ENCODE measurements around the gene NANS.

DNA sequence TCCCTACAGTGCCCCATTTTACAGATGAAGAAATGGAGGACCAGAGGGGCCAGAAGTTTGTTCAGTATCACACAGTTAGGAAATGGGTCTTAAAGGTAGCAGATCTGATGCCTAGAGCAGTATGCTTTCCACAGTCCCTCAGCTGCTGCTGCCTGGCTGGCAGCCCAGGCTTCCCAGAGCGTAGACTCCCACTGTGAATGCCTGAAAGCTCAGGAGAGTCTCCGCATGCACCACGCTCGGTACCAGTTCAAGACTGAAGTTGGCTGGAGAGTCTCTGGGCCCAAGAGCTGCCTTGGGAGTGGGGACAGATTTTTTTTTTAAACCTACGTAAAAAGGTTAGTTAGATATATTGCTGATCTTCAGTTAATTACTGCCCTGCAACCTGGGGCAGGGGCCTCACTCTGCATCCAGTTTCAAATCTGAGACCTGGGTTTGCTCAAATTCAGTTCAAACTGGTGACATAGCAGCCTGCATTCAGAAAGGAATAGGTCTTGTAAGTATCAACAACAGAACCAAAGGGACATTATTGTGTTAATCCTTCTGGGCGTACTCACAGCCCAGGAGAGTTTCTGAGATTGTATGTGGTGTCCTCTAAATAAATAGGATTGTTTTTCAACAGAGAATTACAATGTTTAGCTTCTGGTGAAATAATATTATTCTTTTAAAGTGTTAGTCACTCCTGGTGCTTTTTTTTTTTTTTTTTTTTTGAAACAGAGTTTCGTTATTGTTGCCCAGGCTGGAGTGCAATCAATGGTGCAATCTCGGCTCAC, 8.3 kb downstream of the NANS start:
- TF ChIP-seq, protein P1, sequence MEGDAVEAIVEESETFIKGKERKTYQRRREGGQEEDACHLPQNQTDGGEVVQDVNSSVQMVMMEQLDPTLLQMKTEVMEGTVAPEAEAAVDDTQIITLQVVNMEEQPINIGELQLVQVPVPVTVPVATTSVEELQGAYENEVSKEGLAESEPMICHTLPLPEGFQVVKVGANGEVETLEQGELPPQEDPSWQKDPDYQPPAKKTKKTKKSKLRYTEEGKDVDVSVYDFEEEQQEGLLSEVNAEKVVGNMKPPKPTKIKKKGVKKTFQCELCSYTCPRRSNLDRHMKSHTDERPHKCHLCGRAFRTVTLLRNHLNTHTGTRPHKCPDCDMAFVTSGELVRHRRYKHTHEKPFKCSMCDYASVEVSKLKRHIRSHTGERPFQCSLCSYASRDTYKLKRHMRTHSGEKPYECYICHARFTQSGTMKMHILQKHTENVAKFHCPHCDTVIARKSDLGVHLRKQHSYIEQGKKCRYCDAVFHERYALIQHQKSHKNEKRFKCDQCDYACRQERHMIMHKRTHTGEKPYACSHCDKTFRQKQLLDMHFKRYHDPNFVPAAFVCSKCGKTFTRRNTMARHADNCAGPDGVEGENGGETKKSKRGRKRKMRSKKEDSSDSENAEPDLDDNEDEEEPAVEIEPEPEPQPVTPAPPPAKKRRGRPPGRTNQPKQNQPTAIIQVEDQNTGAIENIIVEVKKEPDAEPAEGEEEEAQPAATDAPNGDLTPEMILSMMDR (IDR thresholded peaks at IDR 0.05): no peak
- TF ChIP-seq EP300 (IDR thresholded peaks at IDR 0.05) (no peak), POLR2A (IDR thresholded peaks at IDR 0.05) (no peak)

Measured in tibial nerve (tissue), 4 donors.